Measurements from ENCODE around the gene LANCL1. TPM values are rescaled to one million over a fixed set of nuclear protein-coding genes. Genes with fewer than 3 reads are reported as not detected.

The LANCL1 gene, protein sequence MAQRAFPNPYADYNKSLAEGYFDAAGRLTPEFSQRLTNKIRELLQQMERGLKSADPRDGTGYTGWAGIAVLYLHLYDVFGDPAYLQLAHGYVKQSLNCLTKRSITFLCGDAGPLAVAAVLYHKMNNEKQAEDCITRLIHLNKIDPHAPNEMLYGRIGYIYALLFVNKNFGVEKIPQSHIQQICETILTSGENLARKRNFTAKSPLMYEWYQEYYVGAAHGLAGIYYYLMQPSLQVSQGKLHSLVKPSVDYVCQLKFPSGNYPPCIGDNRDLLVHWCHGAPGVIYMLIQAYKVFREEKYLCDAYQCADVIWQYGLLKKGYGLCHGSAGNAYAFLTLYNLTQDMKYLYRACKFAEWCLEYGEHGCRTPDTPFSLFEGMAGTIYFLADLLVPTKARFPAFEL
- 29.5 and 33.1 TPM in 2 replicates for total RNA-seq

DNA sequence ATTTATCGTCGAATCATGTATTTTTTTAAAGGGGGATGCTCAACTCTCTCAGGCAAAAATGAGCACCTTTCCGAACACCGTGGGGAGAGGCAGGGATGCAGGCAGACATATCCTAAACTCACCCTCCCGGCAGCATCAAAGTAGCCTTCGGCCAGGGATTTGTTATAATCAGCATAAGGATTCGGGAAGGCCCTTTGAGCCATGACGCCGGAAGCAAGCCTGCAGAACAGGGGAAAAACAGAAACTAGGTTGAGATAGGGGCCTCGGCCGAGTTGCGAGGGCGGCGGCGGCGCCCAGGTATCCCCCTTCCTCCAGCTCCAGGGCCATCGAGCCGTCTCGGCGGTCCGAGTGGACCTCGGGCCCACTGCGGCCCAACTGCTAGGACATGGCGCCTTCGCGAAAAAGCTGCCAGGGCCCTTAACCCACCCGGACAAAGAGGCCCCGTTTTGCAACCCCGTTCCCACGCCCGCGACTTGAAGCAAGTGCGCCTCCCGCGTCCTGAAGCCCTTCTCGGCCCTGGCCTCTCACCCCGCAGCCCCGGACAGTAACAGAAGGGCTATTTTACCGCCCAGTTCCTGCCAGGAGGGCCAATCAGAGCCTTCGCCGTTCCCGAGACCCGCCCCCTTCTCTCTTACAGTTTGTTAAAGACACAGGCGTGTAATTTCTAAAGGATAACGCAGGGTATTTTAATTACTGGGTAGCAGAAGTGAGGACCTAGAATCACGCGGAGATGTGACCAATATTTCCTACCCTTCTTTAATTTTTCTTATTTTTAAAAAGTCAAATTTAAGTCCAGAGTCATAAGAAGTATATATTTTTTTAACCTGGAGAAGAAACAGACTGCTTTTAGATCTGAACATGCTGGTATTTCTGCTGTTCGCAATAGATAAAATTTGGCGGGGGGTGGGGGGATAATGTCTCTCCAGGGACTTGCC is at the start of gene LANCL1:
LANCL1 (minus strand) TSS at position 566 of the 935 bp plus-strand sequence; CDS start at position 203, 363 bp downstream.
- no peaks in the 10 kb centered on the region for H3K36me3 ChIP-seq (ENCODE audit: control insufficient read depth, insufficient read depth, low read length)
- H3K4me3 ChIP-seq (ENCODE audit: low read depth, low read length) = peak within 1 kb of the TSS; percentile 91
- peak; percentile 49 for DNase-seq (ENCODE audit: low read depth)
- H3K27me3 ChIP-seq (ENCODE audit: control insufficient read depth, insufficient read depth, low read length) = no peaks in the 10 kb centered on the region
- TF ChIP-seq, protein P1, sequence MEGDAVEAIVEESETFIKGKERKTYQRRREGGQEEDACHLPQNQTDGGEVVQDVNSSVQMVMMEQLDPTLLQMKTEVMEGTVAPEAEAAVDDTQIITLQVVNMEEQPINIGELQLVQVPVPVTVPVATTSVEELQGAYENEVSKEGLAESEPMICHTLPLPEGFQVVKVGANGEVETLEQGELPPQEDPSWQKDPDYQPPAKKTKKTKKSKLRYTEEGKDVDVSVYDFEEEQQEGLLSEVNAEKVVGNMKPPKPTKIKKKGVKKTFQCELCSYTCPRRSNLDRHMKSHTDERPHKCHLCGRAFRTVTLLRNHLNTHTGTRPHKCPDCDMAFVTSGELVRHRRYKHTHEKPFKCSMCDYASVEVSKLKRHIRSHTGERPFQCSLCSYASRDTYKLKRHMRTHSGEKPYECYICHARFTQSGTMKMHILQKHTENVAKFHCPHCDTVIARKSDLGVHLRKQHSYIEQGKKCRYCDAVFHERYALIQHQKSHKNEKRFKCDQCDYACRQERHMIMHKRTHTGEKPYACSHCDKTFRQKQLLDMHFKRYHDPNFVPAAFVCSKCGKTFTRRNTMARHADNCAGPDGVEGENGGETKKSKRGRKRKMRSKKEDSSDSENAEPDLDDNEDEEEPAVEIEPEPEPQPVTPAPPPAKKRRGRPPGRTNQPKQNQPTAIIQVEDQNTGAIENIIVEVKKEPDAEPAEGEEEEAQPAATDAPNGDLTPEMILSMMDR (IDR thresholded peaks at IDR 0.05; ENCODE audit: insufficient read depth, low read length, poor library complexity, severe bottlenecking) = no peak

DNA sequence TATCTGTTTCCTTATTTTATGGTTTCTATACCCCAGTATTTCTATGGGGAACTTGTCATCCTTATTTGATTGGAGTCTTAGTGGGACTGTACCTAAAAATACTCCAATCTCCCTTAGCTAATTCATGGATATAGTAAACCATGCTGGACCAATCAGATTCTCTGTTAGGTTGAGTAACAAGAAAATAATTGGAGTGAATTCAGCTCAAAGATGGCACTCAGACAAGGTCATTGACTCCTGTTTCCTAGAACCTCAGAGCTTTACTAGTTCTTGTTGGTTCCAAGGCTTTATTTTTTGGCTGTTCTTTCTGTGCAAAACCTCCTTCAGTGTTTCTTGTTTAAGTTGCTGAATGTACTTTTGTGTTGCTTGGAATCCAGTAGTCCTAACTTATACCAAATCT is 48.0 kb upstream of the LANCL1 start:
- Histone ChIP-seq H3K27me3 (ENCODE audit: control insufficient read depth, insufficient read depth, low read length) (no peaks in the 10 kb centered on the region), H3K36me3 (ENCODE audit: control insufficient read depth, insufficient read depth, low read length) (no peaks in the 10 kb centered on the region), H3K4me3 (ENCODE audit: low read depth, low read length) (no peak overlapping the region)
- TF ChIP-seq, protein P1 (IDR thresholded peaks at IDR 0.05; ENCODE audit: insufficient read depth, low read length, poor library complexity, severe bottlenecking) = no peak
- no peak for DNase-seq (ENCODE audit: low read depth)

DNA sequence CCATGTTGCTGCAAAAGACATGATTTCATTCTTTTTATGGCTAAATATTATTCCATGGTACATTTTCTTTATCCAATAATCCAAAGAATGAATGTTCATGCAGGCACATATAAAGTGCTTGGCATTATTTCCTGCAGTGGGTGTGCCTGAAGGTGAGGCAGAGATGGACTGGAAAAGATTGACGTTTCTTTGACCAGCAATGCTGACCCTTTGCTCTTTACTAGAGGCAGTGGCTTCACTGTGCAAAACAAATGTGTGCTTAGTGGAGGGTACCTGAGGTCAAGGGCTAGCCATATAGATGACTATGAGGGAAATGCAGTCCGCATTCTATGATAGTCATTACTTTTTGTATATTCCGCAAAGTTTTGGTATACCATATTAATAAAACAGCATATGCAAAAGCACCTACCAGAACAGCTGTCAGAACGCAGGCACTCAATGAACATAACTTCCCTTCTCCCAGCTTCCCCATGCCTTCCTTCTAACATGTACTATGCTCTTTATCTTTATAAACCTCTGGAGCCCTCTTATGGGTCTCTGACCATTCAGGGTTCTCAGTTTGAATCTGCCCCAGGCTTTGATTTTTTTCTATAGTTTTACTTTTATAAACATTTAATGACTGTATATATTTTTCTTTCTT is 47.2 kb upstream of the LANCL1 start:
- DNase-seq (ENCODE audit: low read depth) = no peak
- TF ChIP-seq, protein P1 (IDR thresholded peaks at IDR 0.05; ENCODE audit: insufficient read depth, low read length, poor library complexity, severe bottlenecking) = no peak
- H3K36me3 ChIP-seq (ENCODE audit: control insufficient read depth, insufficient read depth, low read length) = no peaks in the 10 kb centered on the region
- H3K4me3 ChIP-seq (ENCODE audit: low read depth, low read length) = no peak overlapping the region
- H3K27me3 ChIP-seq (ENCODE audit: control insufficient read depth, insufficient read depth, low read length) = no peaks in the 10 kb centered on the region

DNA sequence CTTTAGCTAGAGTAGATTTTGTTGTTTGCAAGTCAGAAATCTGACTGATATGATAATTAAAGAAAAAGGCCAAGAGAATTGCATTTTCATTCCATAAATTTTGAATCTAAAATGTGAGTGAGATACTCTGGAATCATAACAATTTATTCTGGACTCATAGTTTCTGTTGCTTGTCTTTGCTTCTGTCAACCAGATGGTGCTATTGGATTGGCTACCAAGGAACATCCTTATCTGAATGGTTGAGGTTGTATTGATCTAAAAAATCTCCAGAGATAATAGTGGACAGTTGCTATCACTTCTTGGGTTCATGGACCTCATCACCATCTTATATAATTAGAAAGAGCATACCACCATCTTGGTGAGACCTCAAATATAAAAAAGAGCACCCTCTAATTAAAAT is 45.8 kb upstream of the LANCL1 start:
- TF ChIP-seq, protein P1 (IDR thresholded peaks at IDR 0.05; ENCODE audit: insufficient read depth, low read length, poor library complexity, severe bottlenecking) = no peak
- H3K27me3 ChIP-seq (ENCODE audit: control insufficient read depth, insufficient read depth, low read length) = no peaks in the 10 kb centered on the region
- no peak for DNase-seq (ENCODE audit: low read depth)
- no peak overlapping the region for H3K4me3 ChIP-seq (ENCODE audit: low read depth, low read length)
- H3K36me3 ChIP-seq (ENCODE audit: control insufficient read depth, insufficient read depth, low read length) = no peaks in the 10 kb centered on the region

DNA sequence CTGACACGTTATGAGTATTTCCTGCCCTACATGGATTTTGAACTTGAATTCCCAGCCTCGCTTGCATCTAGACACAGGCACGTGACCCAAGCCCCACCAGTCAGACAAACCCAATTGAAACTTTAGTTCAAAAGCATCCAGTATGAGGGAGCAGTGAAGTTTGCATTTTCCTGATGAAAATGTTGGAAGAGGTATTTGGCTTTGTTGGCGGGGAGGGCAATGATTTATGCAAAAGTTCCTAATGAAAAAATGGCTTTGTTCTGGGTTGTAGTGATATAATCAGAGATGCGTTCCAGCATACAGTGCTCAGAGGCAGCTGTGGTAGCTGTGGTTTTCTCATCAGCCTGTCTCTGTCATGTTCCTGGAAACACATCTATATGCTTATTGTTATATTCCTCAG is 43.0 kb upstream of the LANCL1 start:
- Histone ChIP-seq H3K36me3 (ENCODE audit: control insufficient read depth, insufficient read depth, low read length) (no peaks in the 10 kb centered on the region), H3K27me3 (ENCODE audit: control insufficient read depth, insufficient read depth, low read length) (no peaks in the 10 kb centered on the region), H3K4me3 (ENCODE audit: low read depth, low read length) (no peak overlapping the region)
- TF ChIP-seq, protein P1 (IDR thresholded peaks at IDR 0.05; ENCODE audit: insufficient read depth, low read length, poor library complexity, severe bottlenecking) = no peak
- DNase-seq (ENCODE audit: low read depth) = no peak

Measured in kidney epithelial cell (primary cell).